K562 (cell line): ENCODE results near the gene DEPDC1. TPM values are rescaled to one million over a fixed set of nuclear protein-coding genes. Genes with fewer than 3 reads are reported as not detected.
A peak's percentile ranks its signal among the peaks of the same experiment; 100 is the strongest.

Source experiments
- ATAC-seq: fragments of 200-7000 bp; cut with Tn5 transposase; 3 replicates; pipeline ENCODE4 v1.9.1; 2020; ENCODE audit warnings: moderate library complexity
- Bru-seq: library from RNA; stranded (reverse); fragments of 400-500 nt; gene quantifications from one replicate; lab custom pipeline; 2021; lab: Mats Ljungman, UMichigan
- BruChase-seq, 2 experiments: library from RNA; stranded (reverse); fragments of 400-500 nt; gene quantifications; one replicate each; lab custom pipeline; 2021; lab: Mats Ljungman, UMichigan
- BruUV-seq: library from RNA; stranded (reverse); fragments of 400-500 nt; replicated peaks from 2 replicates; lab custom pipeline; 2021; lab: Mats Ljungman, UMichigan
- CTCF ChIA-PET: fragments of 300-600 bp; formaldehyde crosslinking; extraction: SDS; loops from one replicate; lab custom pipeline; 2021; ENCODE audit warnings: low intra/inter-chr PET ratio; lab: Yijun Ruan, JAX
- POLR2A ChIA-PET: fragments of 300-600, 350-650 bp; sonication (Branson Sonifier 250); formaldehyde crosslinking; extraction: SDS; loops from one replicate; lab custom pipeline; 2021; ENCODE audit warnings: antibody characterized with exemption, inconsistent platforms; lab: Yijun Ruan, JAX
- DNase-seq, 4 experiments: peaks; one replicate each; pipeline versions ENCODE4 v3.0.0 to v3.0.0-alpha.2; 2011 to 2018; ENCODE audit warnings: low spot score in 3 of 4, mixed read lengths in 3 of 4; ENCODE audit errors: extremely low read depth in 1 of 4
- FAIRE-seq: peaks from 2 replicates; lab custom pipeline; 2011; peaks lifted over from hg19 to GRCh38; lab: Jason Lieb, UNC
- H2AFZ ChIP-seq: 2 replicates; pipeline ENCODE4 v1.6.0; 2011; ENCODE audit warnings: low read depth, low read length, control low read depth, inconsistent platforms
- H3K27ac ChIP-seq: fragments of 200-600 bp; 3 replicates; pipeline ENCODE4 v1.8.0; 2011; ENCODE audit warnings: low read depth, mild to moderate bottlenecking, control low read depth, inconsistent platforms, low read length, moderate library complexity, mixed read lengths; ENCODE audit errors: extremely low read depth
- H3K27me3 ChIP-seq, 2 experiments: fragments of 300-600 bp in 1 of 2; 2 replicates in 1 of 2; 3 replicates in 1 of 2; pipeline versions ENCODE4 v1.6.0 to v1.8.0; 2011; ENCODE audit warnings: inconsistent platforms in 2 of 2, low read length in 2 of 2, mild to moderate bottlenecking in 1 of 2, mixed read lengths in 1 of 2, moderate library complexity in 1 of 2; ENCODE audit not compliant: control insufficient read depth in 2 of 2, insufficient read depth in 2 of 2
- H3K36me3 ChIP-seq: fragments of 300-600 bp; 3 replicates; pipeline ENCODE4 v1.8.0; 2011; ENCODE audit warnings: mild to moderate bottlenecking, low read length, inconsistent platforms; ENCODE audit not compliant: control insufficient read depth, insufficient read depth
- H3K4me1 ChIP-seq, 2 experiments: fragments of 200-600 bp in 1 of 2; replicated peaks in 1 of 2; 2 replicates in 1 of 2; 3 replicates in 1 of 2; pipeline versions ENCODE4 v1.5.1 to v1.8.0; 2011; ENCODE audit warnings: inconsistent platforms in 2 of 2, low read length in 2 of 2, mild to moderate bottlenecking in 1 of 2, mixed read lengths in 1 of 2, moderate library complexity in 1 of 2; ENCODE audit not compliant: control insufficient read depth in 2 of 2, insufficient read depth in 2 of 2
- H3K4me2 ChIP-seq: 2 replicates; pipeline ENCODE4 v1.6.1; 2011; ENCODE audit warnings: low read length, control low read depth, inconsistent platforms, mixed read lengths; ENCODE audit not compliant: insufficient read depth
- H3K4me3 ChIP-seq: fragments of 200-600 bp; sonication (generic), shearing (Covaris generic); 2 replicates; pipeline ENCODE4 v1.5.1; 2016; ENCODE audit warnings: control low read depth, inconsistent platforms
- H3K79me2 ChIP-seq: fragments of 200-600 bp; 3 replicates; pipeline ENCODE4 v1.8.0; 2011; ENCODE audit warnings: low read length, inconsistent platforms; ENCODE audit not compliant: control insufficient read depth, insufficient read depth
- H3K9ac ChIP-seq, 2 experiments: 2 replicates each; pipeline versions ENCODE4 v1.6.0 to v1.6.1; 2011; ENCODE audit warnings: low read depth in 2 of 2, low read length in 2 of 2, control low read depth in 1 of 2, inconsistent platforms in 1 of 2, mild to moderate bottlenecking in 1 of 2, mixed read lengths in 1 of 2; ENCODE audit not compliant: insufficient read depth in 1 of 2
- H3K9me1 ChIP-seq: one replicate; pipeline ENCODE4 v1.6.0; 2011; ENCODE audit warnings: inconsistent platforms, mild to moderate bottlenecking, low read length, moderate library complexity; ENCODE audit not compliant: control insufficient read depth, insufficient read depth
- H3K9me3 ChIP-seq: replicated peaks from 2 replicates; pipeline ENCODE4 v1.5.1; 2011; ENCODE audit warnings: low read depth, low read length, inconsistent platforms; ENCODE audit not compliant: control insufficient read depth, insufficient read depth
- H4K20me1 ChIP-seq: replicated peaks from 2 replicates; pipeline ENCODE4 v1.6.1; 2011; ENCODE audit warnings: low read length, inconsistent platforms, mixed read lengths; ENCODE audit not compliant: control insufficient read depth, insufficient read depth
- ATF3 ChIP-seq, 2 experiments: fragments of 450-650 bp in 1 of 2; sonication (generic) in 1 of 2; formaldehyde crosslinking in 1 of 2; IDR thresholded peaks in 1 of 2; conservative IDR thresholded peaks in 1 of 2; 2 replicates each; pipeline versions ENCODE4 v1.6.1 to v1.8.1; 2016 to 2023; ENCODE audit warnings: mild to moderate bottlenecking in 2 of 2, moderate library complexity in 2 of 2, inconsistent platforms in 1 of 2, missing genetic modification reagents in 1 of 2
- EP400 ChIP-seq: fragments of 450-650 bp; IDR thresholded peaks from 2 replicates; pipeline ENCODE4 v1.6.1; 2017; ENCODE audit warnings: antibody characterized with exemption, mild to moderate bottlenecking, moderate library complexity
- HLTF ChIP-seq: fragments of 450-650 bp; IDR thresholded peaks from 2 replicates; pipeline ENCODE4 v1.6.1; 2016
- PURB ChIP-seq: sonication (generic); formaldehyde crosslinking; IDR thresholded peaks from 2 replicates; pipeline ENCODE4 v1.9.0; 2021; ENCODE audit warnings: low read depth, mild to moderate bottlenecking, missing genetic modification reagents
- RCOR1 ChIP-seq, 2 experiments: IDR thresholded peaks; 2 replicates each; pipeline ENCODE4 v1.6.1; 2012; ENCODE audit warnings: low read depth in 2 of 2, low read length in 2 of 2, borderline replicate concordance in 1 of 2, improper control_type of control experiment in 1 of 2
- SFPQ ChIP-seq: fragments of 200-400 bp; formaldehyde crosslinking; IDR thresholded peaks from 2 replicates; pipeline ENCODE4 v1.6.1; 2017; ENCODE audit warnings: mild to moderate bottlenecking, low read depth, low read length, moderate library complexity
- ZNF121 ChIP-seq: sonication (generic); formaldehyde crosslinking; conservative IDR thresholded peaks from 2 replicates; pipeline ENCODE4 v1.8.0; 2022; ENCODE audit warnings: missing genetic modification reagents
- ZNF277 ChIP-seq: fragments of 250-450 bp; sonication (Bioruptor Pico); IDR thresholded peaks from 2 replicates; pipeline ENCODE4 v1.8.0; 2022; ENCODE audit warnings: inconsistent platforms, mild to moderate bottlenecking, moderate library complexity, borderline replicate concordance
- WGBS: fragments of 100-300 bp; shearing (Covaris generic); methylation state at CpG from one replicate; pipeline ENCODE4 v1.1.6; 2016; ENCODE audit warnings: low coverage, mixed read lengths; ENCODE audit not compliant: insufficient coverage; ENCODE audit errors: missing lambda C conversion rate; 5-methylcytosine and 5-hydroxymethylcytosine counted together
- in situ Hi-C: fragments of 300-500 bp; cut with MboI; formaldehyde crosslinking; loops from 4 replicates; pipeline ENCODE4 v1.15.0; 2018; ENCODE audit warnings: inconsistent platforms, mixed read lengths
- intact Hi-C: fragments of 100-400 bp; cut with micrococcal nuclease; formaldehyde crosslinking; loops from 2 replicates; pipeline ENCODE4 v1.14.2; 2022
- long read RNA-seq, 3 experiments: library from polyadenylated mRNA in 2 of 3; library from RNA in 1 of 3; unstranded in 2 of 3; stranded (forward) in 1 of 3; transcript quantifications; one replicate each; pipeline ENCODE4 v2.0.0, GENCODE V29; 2019 to 2022
- polyA minus RNA-seq, 3 experiments: library from RNA; depleted of rRNA, polyadenylated mRNA; stranded (reverse); fragments of >200 nt; gene quantifications; 2 replicates each; pipeline ENCODE4 v1.2.3, GENCODE V29; 2011
- polyA plus RNA-seq, 8 experiments: library from polyadenylated mRNA; depleted of rRNA in 4 of 8; stranded (reverse) in 5 of 8; unstranded in 3 of 8; fragments of >200 nt; fragmentation: Nextera tagmentation in 2 of 8; fragmentation: Illumina TruSeq in 1 of 8; extraction: Ambion mirVana in 2 of 8; extraction: Trizol in 1 of 8; gene quantifications; 2 replicates each; pipeline versions ENCODE4 v1.2.1 to v1.2.3, GENCODE V29; 2011 to 2014; ENCODE audit warnings: inconsistent platforms in 1 of 8, missing spikeins in 1 of 8
- total RNA-seq, 7 experiments: library from RNA; depleted of rRNA in 6 of 7; stranded (reverse); fragments of >200 nt in 6 of 7; fragmentation: Illumina TruSeq in 2 of 7; extraction: Trizol in 2 of 7; gene quantifications; 2 replicates each; pipeline versions ENCODE4 v1.2.1 to v1.2.3, GENCODE V29; 2011 to 2021; ENCODE audit warnings: low replicate concordance in 1 of 7

Gene DEPDC1
- 6.6 and 54.0 TPM in 2 replicates for total RNA-seq (2011; cell fraction: chromatin; rRNA removed; ENCODE audit: low replicate concordance)
- 3.8 and 6.1 TPM in 2 replicates for total RNA-seq (2011; cell fraction: nucleolus; rRNA removed)
- 10.5 and 16.3 TPM in 2 replicates for total RNA-seq (2011; cell fraction: nucleoplasm; rRNA removed)
- total RNA-seq (2014; rRNA removed) (13.3 and 17.8 TPM in 2 replicates), total RNA-seq (2014; rRNA removed; fragmentation: Illumina TruSeq; extraction: Trizol) (28.3 and 35.2 TPM in 2 replicates), total RNA-seq (2015; rRNA removed; fragmentation: Illumina TruSeq; extraction: Trizol) (19.3 and 22.8 TPM in 2 replicates), total RNA-seq (2021) (24.0 and 25.2 TPM in 2 replicates), polyA plus RNA-seq (2011; rRNA removed) (15.2 and 16.6 TPM in 2 replicates), polyA plus RNA-seq (2014; fragmentation: Illumina TruSeq; extraction: Trizol) (20.4 and 25.7 TPM in 2 replicates), polyA plus RNA-seq (2014; fragmentation: Nextera tagmentation; extraction: Ambion mirVana) (10 to 100 TPM in 1 of 2 experiments, 1 to 10 TPM in 1; 9.9 to 14.3 TPM), polyA plus RNA-seq (2014; rRNA removed) (9.4 and 12.1 TPM in 2 replicates), polyA minus RNA-seq (2011; rRNA and poly(A)+ RNA removed) (27.3 and 31.7 TPM in 2 replicates), Bru-seq, nascent RNA (percentile 82 among the genes with signal in this experiment), BruChase-seq, experiment 1, labeled RNA remaining after a 2-hour chase (percentile 86 among the genes with signal in this experiment), BruChase-seq, experiment 2, labeled RNA remaining after a 6-hour chase (percentile 87 among the genes with signal in this experiment)
- polyA plus RNA-seq (2011; cell fraction: cytosol; rRNA removed) = 1.9 and 5.7 TPM in 2 replicates
- 11.2 and 18.3 TPM in 2 replicates for polyA plus RNA-seq (2011; cell fraction: nucleus; rRNA removed)
- polyA plus RNA-seq (2012) = 11.6 and 14.9 TPM in 2 replicates
- polyA minus RNA-seq (2011; cell fraction: cytosol; rRNA and poly(A)+ RNA removed) = 17.5 and 17.8 TPM in 2 replicates
- 14.1 and 29.9 TPM in 2 replicates for polyA minus RNA-seq (2011; cell fraction: nucleus; rRNA and poly(A)+ RNA removed)
- long read RNA-seq, experiment 1, full-length matches to known transcripts = 26 of 71 reads
- long read RNA-seq, experiment 1, partial matches to known transcripts = 35 of 71 reads
- long read RNA-seq, experiment 1, other reads (novel, unspliced or antisense) = 10 of 71 reads
- long read RNA-seq, experiment 2, full-length matches to known transcripts = 2 of 20 reads
- long read RNA-seq, experiment 2, partial matches to known transcripts = 0 of 20 reads
- long read RNA-seq, experiment 2, other reads (novel, unspliced or antisense) = 18 of 20 reads
- long read RNA-seq, experiment 3, full-length matches to known transcripts = 1 of 33 reads
- long read RNA-seq, experiment 3, partial matches to known transcripts = 24 of 33 reads
- long read RNA-seq, experiment 3, other reads (novel, unspliced or antisense) = 8 of 33 reads

- H3K36me3 ChIP-seq = peaks cover 21% of the 10 kb centered on the region; the same call in 2 of the 3 replicates
- H3K9ac ChIP-seq = peak within 1 kb of the TSS; percentile 99 to 100
- under 1% methylated on average over 58 of the region's 64 CpGs for WGBS
- FAIRE-seq = peak; percentile 77
- in situ Hi-C loops = loop anchor here (25.0 kb wide), 1 partner anchor 1640 kb away; no protein-coding TSS in a partner anchor
- peak within 1 kb of the TSS; percentile 76 for H3K4me3 ChIP-seq
- ChIA-PET CTCF (no interaction called here), POLR2A (interaction anchor here (0.6 to 1.5 kb wide), 10 partner anchors 8 to 427 kb away, joined by 3 to 7 read pairs (median 3); no protein-coding TSS in a partner anchor)
- peak; percentile 97 for ATAC-seq
- no peaks in the 10 kb centered on the region for H3K9me3 ChIP-seq
- intact Hi-C loops = no loop called here
- no peaks in the 10 kb centered on the region for H3K9me1 ChIP-seq
- peak within 1 kb of the TSS; percentile 99 for H3K27ac ChIP-seq
- no peaks in the 10 kb centered on the region for H4K20me1 ChIP-seq
- H2AFZ ChIP-seq = peak within 1 kb of the TSS; percentile 99
- H3K4me1 ChIP-seq = peaks cover 3 to 7% of the 10 kb centered on the region in 2 experiments; a peak in 1 of 5 replicates
- peak; percentile 93 to 97 (median 95) for DNase-seq
- H3K4me2 ChIP-seq = peak within 1 kb of the TSS; percentile 93
- no peaks in the 10 kb centered on the region for H3K27me3 ChIP-seq
- BruUV-seq = TSS peak; percentile 67
- peaks cover 45% of the 10 kb centered on the region for H3K79me2 ChIP-seq
- TF ChIP-seq RCOR1 (IDR thresholded peaks at IDR 0.05; ENCODE audit: borderline replicate concordance in 1 of 2, low read depth in 2 of 2, low read length in 2 of 2) (peak in 1 of 2 experiments; percentile 71; a peak in 2 of 4 replicates), ZNF121 (CRISPR knock-in tag) (no peak), HLTF (no peak), SFPQ (no peak), ATF3 (IDR thresholded peaks at IDR 0.05) (peak; percentile 12; the same call in 1 of the 2 replicates), ATF3 (CRISPR knock-in tag; conservative IDR thresholded peaks at IDR 0.05) (no peak), PURB (CRISPR knock-in tag) (no peak), ZNF277 (CRISPR knock-in tag) (no peak), EP400 (peak; percentile 96)
Measured at GRCh38 chr1:68496680-68497357, at the start of gene DEPDC1. Gene DEPDC1, minus strand, starts transcription at chr1:68497082. Its CDS starts 83 bp downstream, at chr1:68496999.
